Keratinocyte (primary cell): ENCODE measurements around the gene GOLGB1.

Source experiments
- EZH2 ChIP-seq: IDR thresholded peaks from one replicate; pipeline ENCODE4 v1.6.1; 2012; ENCODE audit warnings: inconsistent platforms, mild to moderate bottlenecking, low read length, moderate library complexity
- TF ChIP-seq, protein P1 (sequence below), 3 experiments: IDR thresholded peaks in 1 of 3; conservative IDR thresholded peaks in 1 of 3; optimal IDR thresholded peaks in 1 of 3; 2 replicates in 2 of 3; 3 replicates in 1 of 3; pipeline versions ENCODE3 to v1.5.1; 2011; ENCODE audit warnings: low read length in 3 of 3, mild to moderate bottlenecking in 3 of 3, moderate library complexity in 2 of 3, control low read depth in 1 of 3, inconsistent platforms in 1 of 3; ENCODE audit not compliant: insufficient read depth in 2 of 3; ENCODE audit errors: extremely low read depth in 1 of 3

- no peak for TF ChIP-seq EZH2
- TF ChIP-seq, protein P1, sequence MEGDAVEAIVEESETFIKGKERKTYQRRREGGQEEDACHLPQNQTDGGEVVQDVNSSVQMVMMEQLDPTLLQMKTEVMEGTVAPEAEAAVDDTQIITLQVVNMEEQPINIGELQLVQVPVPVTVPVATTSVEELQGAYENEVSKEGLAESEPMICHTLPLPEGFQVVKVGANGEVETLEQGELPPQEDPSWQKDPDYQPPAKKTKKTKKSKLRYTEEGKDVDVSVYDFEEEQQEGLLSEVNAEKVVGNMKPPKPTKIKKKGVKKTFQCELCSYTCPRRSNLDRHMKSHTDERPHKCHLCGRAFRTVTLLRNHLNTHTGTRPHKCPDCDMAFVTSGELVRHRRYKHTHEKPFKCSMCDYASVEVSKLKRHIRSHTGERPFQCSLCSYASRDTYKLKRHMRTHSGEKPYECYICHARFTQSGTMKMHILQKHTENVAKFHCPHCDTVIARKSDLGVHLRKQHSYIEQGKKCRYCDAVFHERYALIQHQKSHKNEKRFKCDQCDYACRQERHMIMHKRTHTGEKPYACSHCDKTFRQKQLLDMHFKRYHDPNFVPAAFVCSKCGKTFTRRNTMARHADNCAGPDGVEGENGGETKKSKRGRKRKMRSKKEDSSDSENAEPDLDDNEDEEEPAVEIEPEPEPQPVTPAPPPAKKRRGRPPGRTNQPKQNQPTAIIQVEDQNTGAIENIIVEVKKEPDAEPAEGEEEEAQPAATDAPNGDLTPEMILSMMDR (optimal IDR thresholded peaks at IDR 0.05 in 1 of 3, IDR thresholded peaks at IDR 0.05 in 1 of 3, conservative IDR thresholded peaks at IDR 0.05 in 1 of 3; ENCODE audit: extremely low read depth in 1 of 3, insufficient read depth in 2 of 3, low read length in 3 of 3) = no peak
Measured at GRCh38 chr3:121736112-121736511, 13.4 kb downstream of the GOLGB1 start.
